ENCODE measurements around the gene JAZF1. TPM values are rescaled to one million over a fixed set of nuclear protein-coding genes. Genes with fewer than 3 reads are reported as not detected.

JAZF1 gene
- total RNA-seq, 1 donor from 2014 or later, result 29.4 TPM

DNA sequence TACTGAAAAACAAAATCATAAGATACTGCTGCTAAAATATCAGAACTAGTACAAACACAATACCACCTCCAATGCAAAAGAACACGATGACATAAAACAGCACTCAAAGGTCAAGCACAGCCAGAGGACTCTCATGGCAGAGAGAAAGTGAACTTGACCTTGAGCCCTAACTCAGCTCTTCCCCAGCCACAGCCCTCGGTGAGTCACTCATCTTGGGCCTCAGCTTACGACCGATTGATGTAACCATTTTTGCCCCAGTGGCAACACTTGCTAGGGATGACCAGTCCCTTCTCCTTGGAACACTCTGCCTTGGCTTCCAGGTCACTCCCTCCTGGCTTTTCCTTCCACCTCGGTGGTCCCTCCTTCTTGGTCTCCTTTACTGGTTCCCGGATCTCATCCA, 77.8 kb downstream of the JAZF1 start:
- Histone ChIP-seq H3K27ac (replicated peaks) (peak overlapping the region; percentile 91), H3K4me1 (peaks cover 76% of the 10 kb centered on the region), H3K36me3 (no peaks in the 10 kb centered on the region), H3K27me3 (ENCODE audit: low read depth) (no peaks in the 10 kb centered on the region), H3K9me3 (replicated peaks) (no peaks in the 10 kb centered on the region), H3K4me3 (no peak overlapping the region)
- no peak for DNase-seq
- intact Hi-C loops (cut with micrococcal nuclease), result no loop called here
- TF ChIP-seq, protein P1, sequence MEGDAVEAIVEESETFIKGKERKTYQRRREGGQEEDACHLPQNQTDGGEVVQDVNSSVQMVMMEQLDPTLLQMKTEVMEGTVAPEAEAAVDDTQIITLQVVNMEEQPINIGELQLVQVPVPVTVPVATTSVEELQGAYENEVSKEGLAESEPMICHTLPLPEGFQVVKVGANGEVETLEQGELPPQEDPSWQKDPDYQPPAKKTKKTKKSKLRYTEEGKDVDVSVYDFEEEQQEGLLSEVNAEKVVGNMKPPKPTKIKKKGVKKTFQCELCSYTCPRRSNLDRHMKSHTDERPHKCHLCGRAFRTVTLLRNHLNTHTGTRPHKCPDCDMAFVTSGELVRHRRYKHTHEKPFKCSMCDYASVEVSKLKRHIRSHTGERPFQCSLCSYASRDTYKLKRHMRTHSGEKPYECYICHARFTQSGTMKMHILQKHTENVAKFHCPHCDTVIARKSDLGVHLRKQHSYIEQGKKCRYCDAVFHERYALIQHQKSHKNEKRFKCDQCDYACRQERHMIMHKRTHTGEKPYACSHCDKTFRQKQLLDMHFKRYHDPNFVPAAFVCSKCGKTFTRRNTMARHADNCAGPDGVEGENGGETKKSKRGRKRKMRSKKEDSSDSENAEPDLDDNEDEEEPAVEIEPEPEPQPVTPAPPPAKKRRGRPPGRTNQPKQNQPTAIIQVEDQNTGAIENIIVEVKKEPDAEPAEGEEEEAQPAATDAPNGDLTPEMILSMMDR (IDR thresholded peaks at IDR 0.05; ENCODE audit: borderline replicate concordance), result no peak

DNA sequence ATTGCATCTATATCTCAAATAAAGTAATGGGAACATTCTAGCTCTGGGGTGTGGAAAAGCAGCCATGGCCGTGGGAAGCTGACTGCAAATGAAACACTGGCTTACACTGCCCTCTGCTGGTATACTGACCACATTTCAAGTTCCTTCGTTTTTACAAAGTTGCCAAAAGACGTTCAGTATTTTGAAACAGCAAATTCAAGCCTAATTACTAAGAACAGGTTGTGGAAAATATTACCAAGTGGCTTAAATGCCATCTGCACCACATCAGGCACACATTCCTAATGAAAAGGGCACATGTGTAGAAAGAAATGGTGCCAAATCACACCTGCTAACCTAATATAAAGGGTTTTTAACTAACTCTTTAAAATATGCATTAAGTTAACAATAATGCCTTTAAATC, 83.9 kb downstream of the JAZF1 start:
- DNase-seq, result no peak
- Histone ChIP-seq H3K27ac (replicated peaks) (peak overlapping the region; percentile 62), H3K9me3 (replicated peaks) (no peaks in the 10 kb centered on the region)

DNA sequence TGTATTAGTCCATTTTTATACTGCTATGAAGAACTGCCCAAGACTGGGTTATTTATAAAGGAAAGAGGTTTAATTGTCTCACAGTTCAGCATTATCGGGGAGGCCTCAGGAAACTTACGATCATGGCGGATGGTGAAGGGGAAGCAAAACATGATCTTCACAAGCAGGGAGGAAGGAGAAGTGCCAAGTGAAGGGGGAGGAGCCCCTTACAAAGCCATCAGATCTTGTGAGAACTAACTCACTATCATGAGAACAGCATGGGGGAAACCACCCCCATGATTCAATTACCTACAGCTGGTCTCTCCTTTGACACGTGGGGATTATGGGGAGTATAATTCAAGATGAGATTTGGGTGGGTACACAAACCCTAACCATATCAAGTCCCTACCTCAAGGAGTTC, 85.4 kb downstream of the JAZF1 start:
- no peaks in the 10 kb centered on the region for H3K27me3 ChIP-seq (ENCODE audit: low read depth)
- no peak overlapping the region for H3K4me3 ChIP-seq
- no peaks in the 10 kb centered on the region for H3K9me3 ChIP-seq (replicated peaks)
- no peak for DNase-seq
- intact Hi-C loops (cut with micrococcal nuclease), result no loop called here
- H3K27ac ChIP-seq (replicated peaks), result no peak overlapping the region
- H3K36me3 ChIP-seq, result no peaks in the 10 kb centered on the region
- TF ChIP-seq, protein P1 (IDR thresholded peaks at IDR 0.05; ENCODE audit: borderline replicate concordance), result no peak
- H3K4me1 ChIP-seq, result peaks cover 24% of the 10 kb centered on the region

More for the DNA sequence above, 83.9 kb downstream of the JAZF1 start:
- H3K27me3 ChIP-seq (ENCODE audit: low read depth), result no peaks in the 10 kb centered on the region
- TF ChIP-seq, protein P1 (IDR thresholded peaks at IDR 0.05; ENCODE audit: borderline replicate concordance), result peak; percentile 86
- intact Hi-C loops (cut with micrococcal nuclease), result no loop called here
- no peak overlapping the region for H3K4me3 ChIP-seq
- peaks cover 35% of the 10 kb centered on the region for H3K4me1 ChIP-seq
- H3K36me3 ChIP-seq, result no peaks in the 10 kb centered on the region

DNA sequence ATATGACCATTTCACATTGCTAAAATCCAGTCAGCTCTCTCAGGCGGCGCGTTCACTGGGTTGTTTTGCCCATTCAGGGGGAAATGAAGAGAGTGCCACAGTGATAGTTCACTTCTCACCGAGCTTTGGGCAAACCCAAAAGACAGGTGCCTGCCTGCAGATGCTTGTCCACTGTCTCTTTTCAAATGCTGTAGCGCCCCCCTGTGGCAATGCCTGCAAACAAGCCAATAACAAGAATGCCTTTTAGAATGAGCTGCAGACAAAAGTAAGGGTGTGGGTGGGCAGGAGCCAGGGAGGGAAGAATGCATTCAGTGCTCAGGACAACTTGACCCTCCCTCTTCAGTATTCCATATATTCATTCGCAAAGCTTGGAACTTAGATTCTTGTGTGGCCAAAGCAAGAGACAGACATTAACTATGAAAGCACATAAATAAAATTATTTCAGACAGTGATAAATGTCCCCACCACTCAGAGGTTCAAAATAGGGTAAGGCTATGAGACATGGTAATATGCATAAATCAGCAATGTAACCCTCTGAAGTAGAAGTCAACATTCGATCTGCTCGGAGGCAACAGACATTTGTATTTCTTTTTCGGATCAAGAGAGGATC, 86.9 kb downstream of the JAZF1 start:
- Histone ChIP-seq H3K27ac (replicated peaks) (no peak overlapping the region), H3K27me3 (ENCODE audit: low read depth) (no peaks in the 10 kb centered on the region), H3K4me3 (no peak overlapping the region), H3K9me3 (replicated peaks) (no peaks in the 10 kb centered on the region), H3K36me3 (no peaks in the 10 kb centered on the region), H3K4me1 (peaks cover 24% of the 10 kb centered on the region)
- TF ChIP-seq, protein P1 (IDR thresholded peaks at IDR 0.05; ENCODE audit: borderline replicate concordance), result peak; percentile 55
- DNase-seq, result peak; percentile 49
- intact Hi-C loops (cut with micrococcal nuclease), result no loop called here

DNA sequence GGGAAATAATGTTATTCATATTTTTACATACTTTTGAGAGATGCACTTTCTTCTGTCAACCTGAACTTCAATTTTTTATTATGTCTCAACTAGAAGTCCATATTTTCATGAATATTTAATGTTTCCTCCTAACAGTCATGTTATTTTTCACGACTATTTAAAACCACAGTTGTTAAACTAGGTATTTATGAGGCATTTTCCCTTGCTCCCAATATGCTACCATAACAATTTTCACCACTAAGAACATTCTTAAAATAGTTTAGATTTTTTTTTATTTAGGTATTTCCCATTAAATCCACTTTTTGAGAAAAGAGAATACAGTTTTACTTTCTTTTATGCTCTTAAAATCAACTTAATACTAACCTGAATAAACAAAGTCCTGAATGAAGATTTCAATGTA, 89.4 kb downstream of the JAZF1 start:
- Histone ChIP-seq H3K36me3 (no peaks in the 10 kb centered on the region), H3K27ac (replicated peaks) (no peak overlapping the region), H3K27me3 (ENCODE audit: low read depth) (no peaks in the 10 kb centered on the region), H3K9me3 (replicated peaks) (no peaks in the 10 kb centered on the region), H3K4me1 (peaks cover 12% of the 10 kb centered on the region), H3K4me3 (no peak overlapping the region)
- DNase-seq, result no peak
- TF ChIP-seq, protein P1 (IDR thresholded peaks at IDR 0.05; ENCODE audit: borderline replicate concordance), result no peak
- intact Hi-C loops (cut with micrococcal nuclease), result no loop called here

All from left ventricle myocardium inferior (tissue), 1 donor.